Stimulated activated CD8-positive, alpha-beta memory T cell treated with anti-CD3 and anti-CD28 coated beads, Interleukin-7, amount 100 ng/mL, for 24 hours (primary cell): ENCODE results near the gene PDSS1.
"Not testable (repeated sequence)": the region's sequence is repeated elsewhere in the genome, so short reads cannot be mapped to it uniquely, and the experiment has no call there.

ENCODE experiments used
- DNase-seq: peaks from one replicate; pipeline ENCODE4 v3.0.0-alpha.2; 2020; ENCODE audit warnings: low read depth

Gene PDSS1

DNA sequence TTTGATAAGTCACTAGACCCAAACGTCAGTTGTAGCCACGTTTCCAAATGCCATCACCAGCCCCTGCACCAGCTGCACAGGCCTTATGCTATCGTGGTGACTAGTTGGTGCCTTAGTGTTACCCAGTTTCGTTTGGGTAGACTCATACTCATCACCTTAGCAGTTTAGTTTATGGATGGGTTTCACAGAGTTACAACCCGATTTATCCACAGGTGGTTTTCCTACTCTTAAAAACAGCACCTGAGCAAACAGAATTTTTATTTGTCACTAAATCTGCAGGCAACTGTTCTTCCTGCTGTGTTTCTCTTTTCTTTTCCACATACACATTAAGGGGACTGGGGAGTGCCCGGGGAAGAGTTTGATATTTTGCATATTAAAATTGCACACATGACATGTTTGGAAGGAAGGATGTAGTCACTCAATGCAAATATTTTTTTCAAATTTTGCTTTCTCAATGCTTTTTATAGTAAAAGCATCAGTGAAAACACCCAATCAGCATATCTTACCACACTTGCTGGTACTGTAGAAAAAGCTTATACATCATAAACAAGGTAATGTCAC, 41.6 kb downstream of the PDSS1 start:
- no peak for DNase-seq

DNA sequence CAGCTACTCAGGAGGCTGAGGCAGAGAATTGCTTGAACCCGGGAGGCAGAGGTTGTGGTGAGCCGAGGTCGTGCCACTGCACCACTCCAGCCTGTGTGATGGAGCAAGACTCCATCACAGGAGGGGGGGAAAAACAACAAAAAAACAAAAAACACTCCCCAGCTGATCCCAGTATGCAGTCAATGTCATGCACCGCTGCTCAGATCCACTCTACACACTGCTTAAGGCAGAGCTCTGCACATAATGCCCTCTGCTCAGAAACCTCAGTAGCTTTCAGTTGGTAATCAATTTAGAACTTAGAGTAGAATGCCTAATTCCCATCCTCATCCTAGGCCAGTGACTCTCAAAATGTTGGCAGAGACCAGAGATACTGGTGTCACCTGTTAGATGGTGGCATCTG, 43.9 kb downstream of the PDSS1 start:
- no peak for DNase-seq

DNA sequence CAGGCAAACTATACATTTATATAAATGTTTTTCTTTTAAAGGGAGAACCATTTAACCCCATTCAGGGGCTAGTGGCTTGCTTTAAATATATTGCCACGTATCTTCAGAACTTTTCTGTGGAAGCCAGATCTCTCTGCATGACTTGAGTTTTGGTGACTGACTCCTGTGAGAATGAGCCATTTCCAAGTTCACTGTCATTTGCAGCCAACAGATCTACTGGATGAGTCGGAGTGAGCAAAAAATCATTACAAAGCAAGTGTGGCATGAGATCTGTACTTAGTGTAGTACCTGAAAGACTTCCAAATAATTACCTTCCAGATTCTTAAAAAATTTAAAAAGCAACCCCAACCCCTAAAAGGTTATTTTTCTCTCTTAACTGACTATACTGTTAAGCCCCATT, 45.6 kb downstream of the PDSS1 start:
- no peak for DNase-seq

DNA sequence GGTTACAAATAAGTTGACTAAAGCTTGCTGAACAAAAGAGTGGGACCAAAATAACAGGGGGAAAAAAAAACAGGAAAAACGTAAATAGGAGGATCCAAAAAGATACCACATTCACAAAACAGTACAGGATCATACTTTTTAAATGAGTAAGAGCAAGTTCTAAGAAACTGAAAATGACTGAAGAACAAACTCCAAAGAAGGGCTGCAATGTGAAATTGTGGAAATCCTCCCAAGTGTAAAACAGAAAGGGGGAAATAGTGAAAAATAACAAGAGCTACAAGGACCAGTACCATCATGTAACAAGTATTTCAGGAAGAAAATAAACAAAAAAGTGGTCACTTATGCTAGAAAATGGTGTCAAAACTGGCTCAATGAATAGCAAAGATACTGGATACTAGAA, 46.3 kb downstream of the PDSS1 start:
- DNase-seq: no peak

DNA sequence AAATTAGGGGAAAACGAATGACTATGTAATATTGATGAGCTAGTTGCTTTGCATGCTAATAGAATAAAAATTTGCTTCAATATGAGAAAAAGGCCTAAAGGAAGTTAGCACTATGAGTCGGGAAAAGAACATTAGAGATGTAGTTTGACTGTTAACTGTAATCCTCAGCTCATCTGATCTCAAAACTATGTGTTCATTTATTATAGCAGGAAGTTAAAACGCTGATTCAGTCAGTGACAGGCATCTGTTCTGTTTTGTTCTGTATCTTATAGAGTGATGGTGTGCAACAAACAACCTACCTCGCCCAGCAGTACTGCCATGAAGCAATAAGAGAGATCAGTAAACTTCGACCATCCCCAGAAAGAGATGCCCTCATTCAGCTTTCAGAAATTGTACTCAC, 48.6 kb downstream of the PDSS1 start:
- no peak for DNase-seq

DNA sequence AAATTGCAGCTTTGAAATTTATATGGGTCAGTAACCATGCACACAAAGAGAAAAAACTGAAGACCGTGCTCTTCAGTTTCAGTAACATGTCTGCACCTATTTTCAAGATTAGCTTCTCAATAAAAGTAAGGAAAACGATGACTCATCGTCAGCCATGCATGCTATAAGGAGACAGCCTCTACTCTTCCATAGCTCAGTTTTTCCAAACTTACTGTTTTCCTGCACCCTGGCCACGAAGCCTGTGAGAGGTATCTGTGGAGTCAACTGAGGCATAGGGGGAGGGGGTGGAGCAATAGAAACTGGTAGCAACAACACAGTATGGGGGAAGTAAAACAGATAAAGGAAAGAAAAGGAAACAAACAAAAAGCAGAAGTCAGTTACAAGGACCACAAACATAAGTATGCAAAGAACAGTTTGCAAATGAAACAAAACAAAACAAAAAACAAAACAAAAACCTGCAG, 58.0 kb downstream of the PDSS1 start:
- no peak for DNase-seq

DNA sequence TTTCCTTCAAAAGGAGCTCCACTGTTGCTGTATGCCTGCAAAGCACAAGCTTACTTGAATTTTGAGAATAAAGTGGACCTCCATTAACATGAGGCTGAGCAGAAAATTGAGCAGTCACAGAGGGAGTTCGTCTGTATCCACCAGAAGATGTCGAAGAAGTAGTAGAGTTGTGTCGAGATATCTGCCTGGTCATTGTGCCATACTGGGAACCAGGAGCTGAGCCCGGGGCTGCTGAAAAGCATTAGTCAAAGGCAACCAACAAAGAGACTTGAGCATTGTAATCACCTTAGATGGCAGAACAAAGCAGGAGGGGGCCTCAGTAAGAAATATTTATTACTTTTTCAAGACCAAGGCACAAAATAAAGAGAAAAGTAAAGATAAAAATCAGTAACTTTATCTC, 61.5 kb downstream of the PDSS1 start:
- DNase-seq: no peak

DNA sequence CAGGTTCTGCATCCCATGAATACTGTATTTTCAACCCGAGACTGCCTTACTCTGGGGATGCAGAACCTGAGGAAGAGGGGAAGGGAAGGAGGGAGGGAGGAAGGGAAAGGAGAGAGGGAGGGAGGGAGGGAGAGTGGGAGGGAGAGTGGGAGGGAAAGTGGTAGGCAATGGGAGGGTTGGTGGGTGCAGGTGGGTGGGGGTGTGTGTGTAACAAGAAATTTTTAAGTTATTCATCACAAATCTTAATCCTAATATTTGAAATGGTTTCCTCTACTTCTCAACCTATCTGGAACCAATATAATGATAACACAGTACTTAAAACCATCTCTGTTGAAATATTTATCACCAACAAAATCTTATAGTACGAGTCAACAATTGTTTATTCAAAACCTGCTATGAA, 68.0 kb downstream of the PDSS1 start:
- DNase-seq: no peak

DNA sequence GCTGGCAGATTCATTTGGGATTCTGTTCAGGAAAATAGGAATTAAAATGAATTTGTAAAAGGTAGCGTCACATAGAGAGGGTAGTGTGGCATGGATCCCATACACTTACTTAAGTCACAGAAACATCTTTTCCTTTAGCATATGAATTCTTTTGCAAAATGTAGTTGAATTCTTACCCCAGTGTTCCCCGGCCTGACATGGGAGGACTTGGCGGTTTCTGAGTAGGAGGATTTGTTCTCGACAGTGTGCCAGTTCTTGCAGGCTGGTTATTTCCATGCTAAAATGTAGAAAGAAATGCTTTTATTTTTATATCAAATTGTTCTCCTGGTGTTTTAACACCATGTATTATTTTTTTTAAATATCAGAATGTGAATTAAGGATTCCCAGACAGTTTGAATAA, 72.6 kb downstream of the PDSS1 start:
- DNase-seq: no peak

DNA sequence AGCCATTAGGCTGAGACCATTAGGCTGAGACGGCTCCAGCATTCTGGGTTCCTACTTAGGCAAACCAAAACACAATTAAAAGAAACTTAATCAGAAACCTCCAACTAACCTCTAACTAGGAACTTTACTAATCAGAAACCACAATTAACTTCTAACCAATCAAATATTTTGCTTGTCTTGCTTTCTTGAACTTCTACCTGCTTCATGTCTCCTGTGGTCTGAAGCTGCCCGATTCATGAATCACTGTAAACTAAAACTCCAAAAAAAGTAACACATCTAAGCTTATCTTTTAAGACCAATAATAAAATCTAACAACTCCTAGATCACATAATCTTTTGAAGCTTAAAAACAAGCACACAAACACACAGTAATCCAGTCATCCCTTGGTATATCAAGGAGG, 76.1 kb downstream of the PDSS1 start:
- no peak for DNase-seq

DNA sequence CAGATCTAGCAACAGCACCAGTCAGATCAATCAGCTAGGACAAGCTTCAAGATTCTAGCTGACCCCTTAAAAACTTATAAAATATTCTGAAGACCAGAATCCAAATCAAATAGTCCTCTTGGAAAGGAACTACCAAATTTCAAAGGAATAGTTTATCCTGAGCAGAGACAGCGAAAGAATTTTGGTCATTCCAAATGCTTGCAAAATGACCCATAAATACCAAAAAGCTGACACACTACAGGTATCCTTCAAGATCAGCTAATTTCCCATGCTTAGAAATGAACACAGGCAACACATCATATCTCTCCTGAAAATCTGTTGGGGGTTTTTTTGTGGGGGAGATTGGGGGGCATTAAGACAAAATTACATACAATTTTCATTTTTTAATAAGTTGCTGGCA, 78.8 kb downstream of the PDSS1 start:
- no peak for DNase-seq

DNA sequence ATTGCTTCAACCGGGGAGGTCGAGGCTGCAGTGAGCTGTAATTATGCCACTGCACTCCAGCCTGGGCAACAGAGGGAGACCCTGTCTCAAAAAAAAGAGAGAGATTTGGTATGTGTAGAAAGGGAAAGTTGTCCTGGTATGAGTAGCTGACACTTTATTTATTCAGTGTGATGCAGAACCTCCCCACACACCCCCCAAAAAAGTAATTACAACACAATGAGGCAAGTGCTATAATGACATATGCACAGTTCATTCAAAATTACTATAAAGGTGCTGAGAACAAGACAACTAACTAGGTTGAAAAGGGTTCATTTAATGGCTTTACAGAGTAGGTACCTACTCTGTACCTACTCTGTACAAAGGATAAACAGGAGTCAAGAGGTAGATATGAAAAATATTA, 80.2 kb downstream of the PDSS1 start:
- no peak for DNase-seq

DNA sequence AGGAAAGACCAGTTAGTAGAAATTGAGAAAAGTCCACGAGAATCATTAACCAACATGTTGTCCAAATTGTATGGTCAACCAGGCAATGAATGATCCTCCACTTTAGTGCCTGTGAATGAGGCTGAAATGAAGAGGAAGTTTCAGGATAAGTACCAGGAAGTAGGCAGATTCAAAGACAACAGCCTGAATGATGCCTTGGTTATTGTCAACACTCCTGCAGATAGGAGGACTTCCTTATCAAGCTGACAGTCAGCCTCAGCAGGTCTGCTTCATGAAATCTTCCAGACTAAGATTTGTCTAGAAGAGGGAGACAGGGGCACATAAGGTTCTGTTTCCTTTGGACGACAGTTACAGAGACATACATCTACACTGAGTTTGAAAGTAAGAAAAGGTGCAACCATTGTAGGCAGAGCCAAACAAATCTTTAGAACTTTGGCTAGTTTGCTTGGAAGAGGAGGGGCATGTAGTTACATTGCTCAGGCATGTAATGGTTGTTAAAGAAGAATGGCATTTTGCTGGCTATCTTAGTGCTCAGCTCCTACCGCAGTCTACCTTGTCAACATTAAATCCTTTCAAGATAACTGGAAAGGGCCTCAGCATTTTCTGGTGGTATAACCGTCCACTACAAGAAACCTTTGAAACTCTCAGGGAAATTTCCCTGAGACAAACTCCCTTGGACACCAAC, 81.8 kb downstream of the PDSS1 start:
- DNase-seq: no peak

DNA sequence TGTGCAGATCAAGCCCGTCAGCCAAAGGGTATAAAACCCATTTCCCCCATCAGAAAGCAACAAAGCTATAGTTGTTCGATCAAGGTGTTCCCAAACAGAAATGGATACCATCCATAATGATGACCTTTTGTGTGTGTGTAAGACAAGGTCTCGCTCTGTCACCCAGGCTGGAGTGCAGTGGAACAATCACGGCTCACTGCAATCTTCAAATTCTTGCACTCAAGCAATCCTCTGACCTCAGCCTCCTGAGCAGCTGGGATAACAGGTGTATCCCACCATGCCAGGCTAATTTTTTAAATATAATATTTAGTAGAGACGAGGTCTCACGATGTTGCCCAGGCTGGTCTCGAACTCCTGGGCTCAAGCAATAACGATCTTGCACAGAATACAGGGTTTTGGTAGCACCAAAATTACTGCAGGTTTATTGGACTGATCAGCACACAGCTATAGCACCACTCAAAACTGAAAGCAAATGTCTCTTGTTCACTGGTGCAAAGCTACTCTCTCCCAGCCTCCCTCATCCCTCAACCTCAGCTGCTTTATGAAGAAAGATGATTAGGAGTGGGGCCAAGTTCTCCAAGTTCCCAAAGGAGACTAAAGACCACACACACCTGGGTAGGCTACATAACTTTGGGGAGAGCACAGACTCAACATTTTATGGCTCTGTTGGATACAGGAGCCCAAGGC, 82.7 kb downstream of the PDSS1 start:
- DNase-seq: no peak

DNA sequence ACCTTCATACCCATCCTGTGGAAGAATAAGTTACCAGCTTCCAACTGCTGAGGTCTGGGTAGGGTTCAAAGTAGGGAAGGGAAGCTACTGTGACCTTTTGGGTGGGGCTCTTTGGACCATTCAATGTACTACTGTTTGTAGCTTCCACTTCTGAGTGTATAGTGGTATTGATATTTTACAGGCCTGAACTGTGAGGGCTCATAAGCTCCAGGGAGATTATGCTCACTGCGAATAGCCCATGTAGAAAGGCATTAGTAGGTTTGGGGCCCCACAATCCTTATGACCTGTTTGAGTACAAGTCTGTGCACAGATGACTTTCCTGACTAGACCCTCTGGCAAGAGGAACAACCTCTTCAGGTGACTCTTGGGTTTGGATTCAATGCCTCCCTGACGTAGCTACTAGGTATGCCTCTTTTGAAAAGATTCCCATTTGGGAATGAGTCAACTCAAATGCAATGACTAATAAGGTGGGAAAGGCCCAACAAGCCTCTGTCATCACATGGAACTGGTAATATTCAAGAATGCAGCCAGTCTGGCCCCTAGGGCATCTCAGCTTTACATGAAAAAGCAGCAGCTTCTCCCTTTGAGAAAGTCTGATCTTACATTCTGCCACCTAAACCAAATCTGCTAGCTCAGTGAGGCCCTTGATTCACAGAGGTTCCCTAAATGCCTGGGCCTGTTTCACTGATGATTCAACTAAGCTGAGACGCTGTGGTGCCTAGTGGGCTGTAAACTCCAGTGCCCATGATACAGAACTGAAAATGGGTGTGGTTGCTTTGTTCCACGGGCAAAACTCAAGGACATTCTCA, 83.5 kb downstream of the PDSS1 start:
- no peak for DNase-seq

DNA sequence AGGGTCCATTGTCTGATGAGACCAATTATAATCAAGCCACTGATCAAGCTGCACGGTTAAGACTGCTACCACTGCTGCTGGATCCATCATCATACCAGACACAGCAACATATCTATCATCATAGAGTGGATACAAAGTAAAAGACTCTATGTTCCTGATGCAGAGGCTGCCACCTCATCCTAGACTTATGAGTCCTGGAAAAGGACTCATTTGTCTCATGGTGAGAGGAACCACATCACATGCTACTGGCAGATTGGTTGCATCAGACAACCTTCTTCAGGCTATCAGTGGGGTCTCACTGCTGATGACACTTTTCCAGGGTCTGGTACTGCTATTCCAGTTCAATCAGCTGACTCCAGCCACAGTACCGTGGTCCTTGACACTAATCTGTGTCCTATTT, 84.3 kb downstream of the PDSS1 start:
- no peak for DNase-seq

DNA sequence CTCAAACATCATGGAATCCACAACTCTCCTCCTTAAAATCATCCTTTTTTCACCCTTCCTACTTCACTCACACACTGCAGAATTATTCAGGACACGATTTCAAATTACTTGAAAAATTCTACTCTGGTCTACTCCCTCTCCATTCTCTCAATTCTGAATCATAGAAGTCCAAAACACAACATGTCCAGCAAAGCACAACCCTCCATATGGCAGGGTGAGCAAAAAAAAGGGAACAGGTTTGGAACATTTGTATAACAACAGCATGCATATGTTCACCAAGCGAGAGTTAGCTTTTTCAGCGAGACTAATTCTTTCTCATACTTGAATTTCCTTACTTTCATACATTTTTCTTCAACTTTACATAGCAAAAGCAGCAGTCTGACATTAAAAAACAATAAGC, 89.9 kb downstream of the PDSS1 start:
- no peak for DNase-seq

DNA sequence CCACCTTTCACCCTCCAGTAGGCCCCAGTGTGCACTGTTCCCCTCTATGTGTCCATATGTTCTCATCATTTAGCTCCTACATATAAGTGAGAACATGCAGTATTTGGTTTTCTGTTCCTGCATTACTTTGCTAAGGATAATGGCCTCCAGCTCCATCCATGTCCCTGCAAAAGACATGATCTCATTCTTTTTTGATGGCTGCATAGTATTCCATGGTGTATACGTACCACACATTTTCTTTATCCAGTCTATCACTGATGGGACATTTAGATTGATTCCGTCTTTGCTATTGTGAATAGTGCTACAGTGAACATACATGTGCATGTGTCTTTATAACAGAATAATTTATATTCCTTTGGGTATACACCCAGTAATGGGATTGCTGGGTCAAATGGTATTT, 92.3 kb downstream of the PDSS1 start:
- DNase-seq: not testable (repeated sequence)

DNA sequence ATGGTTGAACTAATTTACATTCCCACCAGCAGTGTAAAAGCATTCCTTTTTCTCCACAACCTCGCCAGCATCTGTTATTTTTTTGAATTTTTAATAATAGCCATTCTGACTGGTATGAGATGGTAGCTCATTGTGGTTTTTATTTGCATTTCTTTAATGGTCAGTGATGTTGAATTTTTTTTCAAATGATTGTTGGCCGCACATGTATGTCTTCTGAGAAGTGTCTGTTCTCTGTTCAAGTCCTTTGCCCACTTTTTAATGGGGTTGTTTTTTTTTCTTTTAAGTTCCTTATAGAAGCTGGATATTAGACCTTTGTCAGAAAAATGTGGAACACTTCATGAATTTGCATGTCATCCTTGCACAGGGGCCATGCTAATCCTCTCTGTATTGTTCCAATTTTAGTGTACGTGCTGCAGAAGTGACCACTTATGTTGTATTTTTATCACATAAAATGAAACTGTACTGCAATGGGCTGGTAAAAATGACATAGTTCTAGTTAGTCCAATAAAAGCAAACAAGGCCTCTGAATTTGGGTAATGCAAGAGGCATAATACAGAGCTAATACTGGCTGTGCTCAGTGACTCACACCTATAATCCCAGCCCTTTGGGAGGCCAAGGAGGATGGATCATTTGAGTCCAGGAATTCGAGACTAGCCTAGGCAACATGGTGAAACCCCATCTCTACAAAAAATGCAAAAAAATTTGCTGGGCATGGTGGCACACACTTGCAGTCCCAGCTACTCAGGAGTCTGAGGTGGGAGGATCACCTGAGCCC, 92.9 kb downstream of the PDSS1 start:
- no peak for DNase-seq

DNA sequence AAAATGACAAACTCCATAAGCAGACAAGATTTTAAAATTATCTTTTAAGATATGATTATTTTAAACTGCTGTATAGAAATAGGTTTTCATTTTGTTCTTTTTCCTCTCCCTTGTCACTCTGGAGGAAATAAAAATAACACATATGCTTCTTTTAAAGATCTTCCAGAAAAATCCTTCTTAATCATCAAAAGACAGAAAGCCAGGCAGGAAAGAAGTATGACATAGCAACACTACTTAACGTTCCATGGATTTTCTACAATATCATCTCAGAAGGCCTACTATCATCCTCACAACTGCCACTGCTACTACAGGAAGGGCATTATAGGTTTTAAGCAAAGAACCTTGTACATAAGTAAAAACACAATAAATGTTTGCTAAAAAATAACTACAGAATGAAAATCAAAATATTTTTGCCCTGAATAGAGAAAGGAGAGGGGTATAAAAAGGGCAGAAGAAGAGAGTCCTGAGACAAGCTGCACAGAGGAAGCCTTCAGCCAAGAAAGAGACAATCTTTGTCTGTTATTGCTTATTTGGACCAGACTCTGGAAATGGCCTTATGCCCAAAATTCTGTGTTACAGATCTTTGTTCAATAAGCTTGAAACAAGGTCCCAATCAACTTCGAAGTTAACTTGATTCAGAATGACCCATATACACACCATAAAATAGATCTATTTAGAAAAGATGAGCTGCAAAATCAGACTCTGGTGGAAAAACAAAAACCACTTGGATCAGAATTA, 95.4 kb downstream of the PDSS1 start:
- DNase-seq: no peak
